GM21360 (cell line): ENCODE measurements around the gene REEP3.
A peak's percentile ranks its signal among the peaks of the same experiment; 100 is the strongest.
"Not testable (repeated sequence)": the region's sequence is repeated elsewhere in the genome, so short reads cannot be mapped to it uniquely, and the experiment has no call there.

Source experiments
- ATAC-seq: cut with Tn5 transposase; IDR thresholded peaks from one replicate; pipeline ENCODE4 v1.9.1; 2021; ENCODE audit warnings: mild to moderate bottlenecking, moderate library complexity; ENCODE audit not compliant: unreplicated experiment

REEP3 gene

GRCh38 chr10:63628526-63629362 lies 107.5 kb downstream of the REEP3 start:
- ATAC-seq: peak; percentile 30

GRCh38 chr10:63629363-63630084 lies 108.3 kb downstream of the REEP3 start:
- ATAC-seq: peak; percentile 48

- ATAC-seq: peak; percentile 58
Observed at GRCh38 chr10:63630085-63630930, 109.1 kb downstream of the REEP3 start.

- no peak for ATAC-seq
Observed at GRCh38 chr10:63630931-63631680, 109.9 kb downstream of the REEP3 start.

GRCh38 chr10:63631991-63632390 lies 110.8 kb downstream of the REEP3 start:
- ATAC-seq: no peak

- ATAC-seq: no peak
Observed at GRCh38 chr10:63633677-63634487, 112.7 kb downstream of the REEP3 start.

DNA sequence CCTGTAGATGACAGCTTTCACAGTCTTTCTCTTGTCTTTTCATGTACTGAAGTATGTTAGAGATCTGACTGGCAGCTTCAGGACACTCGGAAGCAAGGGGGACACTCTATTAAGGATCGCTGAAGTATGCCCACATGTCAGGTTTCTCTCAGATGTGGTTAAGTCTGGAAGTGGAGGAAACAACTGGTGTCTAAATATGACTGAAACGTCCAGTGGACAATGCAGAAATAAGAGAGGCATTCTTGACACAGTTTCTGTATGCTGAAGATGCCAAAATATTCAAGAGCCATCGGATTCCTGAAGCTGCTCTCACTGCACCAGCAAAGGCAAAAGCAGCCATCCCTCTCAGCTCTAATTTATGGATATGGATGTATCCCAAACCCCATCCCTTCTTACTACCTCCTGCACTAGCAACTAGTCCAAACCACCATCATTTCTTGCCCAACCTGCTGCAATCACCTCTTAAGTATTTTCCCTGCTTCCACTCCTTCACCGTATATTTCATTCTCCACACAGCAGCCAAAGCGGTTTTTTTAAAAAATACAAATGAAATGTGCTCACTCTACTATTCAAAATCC lies 113.4 kb downstream of the REEP3 start:
- no peak for ATAC-seq

GRCh38 chr10:63636812-63637211 lies 115.6 kb downstream of the REEP3 start:
- ATAC-seq: peak; percentile 55

DNA sequence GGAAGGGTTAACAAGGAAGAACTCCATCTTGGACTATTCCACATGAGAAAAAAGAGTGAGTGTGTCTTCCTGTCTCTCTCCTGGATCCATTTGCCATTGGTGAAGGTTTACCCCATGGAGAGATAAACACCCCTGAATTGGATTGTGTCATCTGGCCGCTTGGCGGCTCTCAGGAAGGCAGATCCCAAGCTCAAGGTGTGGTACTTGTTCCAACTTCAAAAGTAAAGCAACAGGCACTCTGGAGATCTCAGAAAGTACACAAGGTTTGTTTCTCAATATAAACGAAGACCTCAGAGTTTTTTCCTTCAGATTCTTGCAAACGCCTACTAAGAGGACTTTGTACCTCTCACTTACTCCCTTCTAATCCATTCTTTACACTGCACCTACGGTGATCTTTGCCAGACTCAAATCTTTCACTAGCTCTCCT lies 116.7 kb downstream of the REEP3 start:
- no peak for ATAC-seq

GRCh38 chr10:63641366-63641765 lies 120.2 kb downstream of the REEP3 start:
- ATAC-seq: no peak

DNA sequence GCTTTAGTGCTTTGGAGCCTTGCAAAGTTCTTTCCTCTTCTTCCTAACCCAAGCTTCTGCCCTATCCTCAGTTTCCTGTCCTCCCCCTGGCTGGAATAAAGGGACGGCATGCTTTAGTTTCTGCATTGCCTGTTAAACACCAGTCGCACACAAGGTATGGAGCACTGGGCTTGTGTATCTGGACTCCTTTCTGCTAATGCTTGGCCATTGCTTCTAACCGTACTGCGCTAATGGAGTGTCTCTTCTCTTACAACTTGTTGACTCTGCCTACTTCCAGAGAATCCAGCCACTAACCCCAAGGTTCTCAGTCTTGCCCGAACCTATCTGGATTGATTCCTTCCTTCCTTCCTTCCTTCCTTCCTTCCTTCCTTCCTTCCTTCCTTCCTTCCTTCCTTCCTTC lies 120.6 kb downstream of the REEP3 start:
- ATAC-seq: no peak

DNA sequence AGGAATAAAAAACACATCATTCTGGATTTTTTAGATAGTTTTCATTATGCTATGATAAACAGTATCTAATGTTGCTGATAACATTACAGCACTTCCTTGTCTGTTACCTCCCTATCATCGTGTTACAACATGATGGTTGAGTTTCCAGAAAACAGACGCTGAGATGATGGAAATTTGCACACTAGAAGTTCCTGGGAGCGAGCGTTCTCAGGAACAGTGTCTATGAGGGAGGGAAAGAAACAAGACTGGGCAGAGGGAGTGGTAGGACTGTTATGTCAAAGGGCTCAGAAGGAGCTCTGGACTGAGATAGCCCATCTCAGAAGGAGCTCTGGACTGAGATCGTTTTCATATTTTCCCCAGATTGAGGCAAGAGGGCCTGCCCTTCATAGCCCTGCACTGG lies 121.6 kb downstream of the REEP3 start:
- ATAC-seq: no peak

DNA sequence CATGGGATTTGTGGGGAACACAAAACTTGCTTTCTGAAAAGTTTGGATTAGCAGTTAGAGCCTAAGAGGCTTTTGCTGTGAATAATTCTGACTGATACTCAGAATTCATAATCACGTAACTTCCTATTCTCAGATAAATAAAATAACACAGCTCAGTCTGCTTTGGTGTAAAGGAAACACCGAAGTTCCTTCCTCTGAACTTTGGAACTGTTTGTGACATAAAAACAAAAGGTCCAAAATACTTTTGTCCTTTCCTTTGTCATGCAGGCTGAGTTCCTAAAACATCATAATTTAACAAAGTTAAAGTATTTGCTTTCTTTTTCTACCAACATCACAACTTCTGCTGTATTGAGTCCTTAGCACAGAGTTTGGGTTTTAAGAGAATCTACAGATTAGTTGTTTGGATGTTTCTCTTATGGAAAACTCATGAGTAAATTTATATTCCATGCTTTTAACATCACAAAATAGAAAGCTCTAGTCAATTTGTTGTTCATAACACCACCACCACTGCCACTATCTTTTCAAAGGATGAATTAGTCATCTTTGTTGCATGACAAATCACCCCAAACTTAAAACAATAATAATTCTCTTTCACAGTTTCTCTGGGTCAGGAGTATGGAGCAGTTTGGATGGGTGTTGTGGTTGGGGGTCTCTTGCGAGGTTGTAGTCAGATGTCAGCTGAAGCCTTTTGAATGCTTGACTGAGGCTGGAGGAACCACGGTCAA lies 123.4 kb downstream of the REEP3 start:
- ATAC-seq: no peak

GRCh38 chr10:63645195-63645594 lies 124.0 kb downstream of the REEP3 start:
- ATAC-seq: no peak

- ATAC-seq: no peak
Observed at GRCh38 chr10:63646491-63646890, 125.3 kb downstream of the REEP3 start.

DNA sequence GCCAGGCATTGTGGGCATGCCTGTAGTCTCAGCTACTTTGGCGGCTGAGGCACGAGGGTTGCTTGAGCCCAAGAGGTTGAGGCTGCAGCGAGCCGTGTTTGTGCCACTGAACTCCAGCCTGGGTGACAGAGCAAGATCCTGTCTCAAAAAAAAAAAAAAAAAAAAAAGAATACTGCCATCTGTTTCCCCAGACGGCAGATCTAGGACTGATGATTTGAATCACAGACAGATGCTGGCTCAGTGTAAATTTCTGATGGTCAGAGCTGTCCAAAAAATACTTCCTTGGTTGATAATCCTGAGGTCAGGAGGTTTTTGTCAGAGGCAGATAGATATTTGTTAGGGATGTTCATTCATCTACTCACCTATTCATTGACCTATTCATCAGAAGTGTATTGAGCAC lies 130.7 kb downstream of the REEP3 start:
- ATAC-seq: no peak

GRCh38 chr10:63653747-63654146 lies 132.5 kb downstream of the REEP3 start:
- ATAC-seq: no peak

GRCh38 chr10:63657761-63658160 lies 136.6 kb downstream of the REEP3 start:
- ATAC-seq: no peak

DNA sequence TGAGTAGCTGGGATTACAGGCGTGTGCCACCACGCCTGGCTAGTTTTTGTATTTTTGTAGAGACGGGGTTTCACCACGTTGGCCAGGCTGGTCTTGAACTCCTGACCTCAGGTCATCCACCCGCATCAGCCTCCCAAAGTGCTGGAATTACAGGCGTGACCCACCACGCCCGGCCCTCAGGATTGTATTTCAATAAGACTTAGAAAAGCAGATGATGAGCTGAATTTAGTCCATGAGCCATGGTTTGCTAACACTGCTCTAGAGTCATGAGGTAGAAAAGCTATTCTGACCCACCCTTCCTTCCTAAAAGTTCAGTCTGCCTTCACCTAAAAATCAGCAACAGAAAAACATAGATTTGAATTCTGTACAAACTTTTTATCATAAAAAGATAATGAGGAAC lies 139.7 kb downstream of the REEP3 start:
- ATAC-seq: not testable (repeated sequence)
